Neural progenitor cell (in vitro differentiated cells): Measurements from ENCODE around the gene ESPN. TPM values are rescaled to one million over a fixed set of nuclear protein-coding genes. Genes with fewer than 3 reads are reported as not detected.

Source experiments
- DNase-seq: peaks from one replicate; pipeline ENCODE4 v3.0.0-alpha.2; 2016; ENCODE audit warnings: low spot score
- H2AFZ ChIP-seq: fragments of 200-600 bp; sonication (generic); replicated peaks from 2 replicates; pipeline ENCODE4 v1.6.1; 2016; ENCODE audit warnings: antibody characterized with exemption
- H3F3A ChIP-seq: fragments of 200-600 bp; sonication (generic); 2 replicates; pipeline ENCODE4 v1.6.1; 2016; ENCODE audit warnings: antibody characterized with exemption, low read depth
- H3K27ac ChIP-seq: fragments of 200-600 bp; sonication (generic); 2 replicates; pipeline ENCODE4 v1.5.1; 2016; ENCODE audit warnings: mild to moderate bottlenecking
- H3K27me3 ChIP-seq: fragments of 200-600 bp; sonication (generic); 2 replicates; pipeline ENCODE4 v1.6.1; 2016; ENCODE audit warnings: mild to moderate bottlenecking, moderate library complexity
- H3K36me3 ChIP-seq: fragments of 200-600 bp; sonication (generic); 2 replicates; pipeline ENCODE4 v1.5.1; 2016
- H3K4me1 ChIP-seq: fragments of 200-600 bp; sonication (generic); 2 replicates; pipeline ENCODE4 v1.6.1; 2016; ENCODE audit warnings: mixed run types
- H3K4me2 ChIP-seq: fragments of 200-600 bp; sonication (generic); 2 replicates; pipeline ENCODE4 v1.6.1; 2016
- H3K4me3 ChIP-seq: fragments of 200-600 bp; sonication (generic); 2 replicates; pipeline ENCODE4 v1.5.1; 2016
- H3K79me2 ChIP-seq: fragments of 200-600 bp; sonication (generic); 2 replicates; pipeline ENCODE4 v1.6.1; 2016; ENCODE audit warnings: low read depth
- H3K9ac ChIP-seq: fragments of 200-600 bp; sonication (generic); 2 replicates; pipeline ENCODE4 v1.6.1; 2016
- H3K9me3 ChIP-seq: fragments of 200-600 bp; sonication (generic); 2 replicates; pipeline ENCODE4 v1.5.1; 2016; ENCODE audit warnings: low read depth
- H4K20me1 ChIP-seq: fragments of 200-600 bp; sonication (generic); 2 replicates; pipeline ENCODE4 v1.6.1; 2016; ENCODE audit warnings: low read depth
- H3K27ac Mint-ChIP-seq: 3 replicates; pipeline ENCODE4 v1.8.0; 2021; ENCODE audit warnings: mixed read lengths
- H3K27me3 Mint-ChIP-seq: 2 replicates; pipeline ENCODE4 v1.8.0; 2022; ENCODE audit warnings: low read depth, mild to moderate bottlenecking, inconsistent platforms, moderate library complexity, mixed read lengths; ENCODE audit not compliant: insufficient read depth
- H3K36me3 Mint-ChIP-seq: 3 replicates; pipeline ENCODE4 v1.8.0; 2021; ENCODE audit warnings: mixed read lengths
- H3K4me1 Mint-ChIP-seq: 3 replicates; pipeline ENCODE4 v1.8.0; 2021; ENCODE audit warnings: mixed read lengths
- H3K4me3 Mint-ChIP-seq: 3 replicates; pipeline ENCODE4 v1.8.0; 2021; ENCODE audit warnings: mild to moderate bottlenecking, moderate library complexity, mixed read lengths
- H3K9me3 Mint-ChIP-seq: 3 replicates; pipeline ENCODE4 v1.8.0; 2020; ENCODE audit warnings: mixed read lengths
- CTCF ChIP-seq: fragments of 200-600 bp; sonication (generic); IDR thresholded peaks from 2 replicates; pipeline ENCODE4 v1.5.1; 2017; ENCODE audit warnings: antibody characterized with exemption, mild to moderate bottlenecking
- EZH2 ChIP-seq: fragments of 200-600 bp; sonication (generic); IDR thresholded peaks from 2 replicates; pipeline ENCODE4 v1.6.1; 2017; ENCODE audit warnings: antibody characterized with exemption, mild to moderate bottlenecking, moderate library complexity
- EZH2phosphoT487 ChIP-seq: fragments of 200-600 bp; sonication (generic); IDR thresholded peaks from 2 replicates; pipeline ENCODE4 v1.6.1; 2017; ENCODE audit warnings: antibody characterized with exemption
- total RNA-seq: library from RNA; depleted of rRNA; stranded (reverse); fragments of >200 nt; gene quantifications from 2 replicates; pipeline ENCODE4 v1.2.3, GENCODE V29; 2015; ENCODE audit warnings: low replicate concordance

ESPN gene
- total RNA-seq, 1 donor from 2014 or later: 7.1 TPM

GRCh38 chr1:6498576-6499111, 74.1 kb downstream of the ESPN start:
- DNase-seq: no peak
- Mint-ChIP-seq H3K36me3 (no peaks in the 10 kb centered on the region), H3K4me3 (peak overlapping the region; percentile 87), H3K9me3 (no peaks in the 10 kb centered on the region), H3K27me3 (peaks cover 8% of the 10 kb centered on the region), H3K27ac (peak overlapping the region; percentile 60), H3K4me1 (peaks cover 31% of the 10 kb centered on the region)
- Histone ChIP-seq H3K4me3 (no peak overlapping the region), H3K27me3 (peaks cover 38% of the 10 kb centered on the region), H3K27ac (no peak overlapping the region), H3K36me3 (no peaks in the 10 kb centered on the region), H2AFZ (no peak overlapping the region), H3K9ac (no peak overlapping the region), H3K9me3 (no peaks in the 10 kb centered on the region), H3F3A (peaks cover 19% of the 10 kb centered on the region), H4K20me1 (peaks cover 14% of the 10 kb centered on the region), H3K4me2 (no peak overlapping the region), H3K79me2 (no peaks in the 10 kb centered on the region), H3K4me1 (peaks cover 25% of the 10 kb centered on the region)
- TF ChIP-seq EZH2 (no peak), EZH2phosphoT487 (no peak), CTCF (no peak)

GRCh38 chr1:6499296-6499695, 74.7 kb downstream of the ESPN start:
- Histone ChIP-seq H2AFZ (no peak overlapping the region), H3K36me3 (no peaks in the 10 kb centered on the region), H3K9me3 (no peaks in the 10 kb centered on the region), H3K4me3 (no peak overlapping the region), H3K27me3 (peaks cover 38% of the 10 kb centered on the region), H3K4me2 (no peak overlapping the region), H3K79me2 (no peaks in the 10 kb centered on the region), H3K9ac (no peak overlapping the region), H3K4me1 (peaks cover 25% of the 10 kb centered on the region), H3F3A (peaks cover 19% of the 10 kb centered on the region), H4K20me1 (peaks cover 14% of the 10 kb centered on the region), H3K27ac (no peak overlapping the region)
- Mint-ChIP-seq H3K4me3 (peak overlapping the region; percentile 66), H3K4me1 (peaks cover 32% of the 10 kb centered on the region), H3K27ac (no peak overlapping the region), H3K9me3 (no peaks in the 10 kb centered on the region), H3K36me3 (no peaks in the 10 kb centered on the region), H3K27me3 (peaks cover 9% of the 10 kb centered on the region)
- TF ChIP-seq EZH2phosphoT487: no peak
- no peak for TF ChIP-seq EZH2
- TF ChIP-seq CTCF: no peak
- DNase-seq: no peak

- TF ChIP-seq EZH2phosphoT487 (no peak), CTCF (no peak), EZH2 (no peak)
- no peak overlapping the region for H3K4me2 ChIP-seq
- H3K9me3 ChIP-seq: no peaks in the 10 kb centered on the region
- no peak for DNase-seq
- Mint-ChIP-seq H3K9me3 (no peaks in the 10 kb centered on the region), H3K36me3 (no peaks in the 10 kb centered on the region), H3K27me3 (peaks cover 11% of the 10 kb centered on the region), H3K27ac (no peak overlapping the region), H3K4me3 (no peak overlapping the region), H3K4me1 (peaks cover 35% of the 10 kb centered on the region)
- H3K36me3 ChIP-seq: no peaks in the 10 kb centered on the region
- peaks cover 19% of the 10 kb centered on the region for H3F3A ChIP-seq
- H3K27ac ChIP-seq: no peak overlapping the region
- peaks cover 25% of the 10 kb centered on the region for H3K4me1 ChIP-seq
- no peak overlapping the region for H3K9ac ChIP-seq
- no peaks in the 10 kb centered on the region for H3K79me2 ChIP-seq
- peaks cover 34% of the 10 kb centered on the region for H3K27me3 ChIP-seq
- H2AFZ ChIP-seq: no peak overlapping the region
- peaks cover 13% of the 10 kb centered on the region for H4K20me1 ChIP-seq
- no peak overlapping the region for H3K4me3 ChIP-seq
These were observed 76.1 kb downstream of the ESPN start for GRCh38 chr1:6500544-6501278.
